Renal cortex interstitium (tissue), 11 donors: Measurements from ENCODE around the gene SDK1. TPM values are rescaled to one million over a fixed set of nuclear protein-coding genes. Genes with fewer than 3 reads are reported as not detected.
A peak's percentile ranks its signal among the peaks of the same experiment; 100 is the strongest.

Experiments
- DNase-seq, 11 donors: peaks; one replicate each; pipeline ENCODE4 v3.0.0-alpha.2; 2013; ENCODE audit warnings: low read depth in 9 of 11, low spot score in 4 of 11; ENCODE audit errors: extremely low read depth in 1 of 11
- polyA plus RNA-seq, 3 donors: library from polyadenylated mRNA; unstranded; fragments of 120-200 nt; gene quantifications; one replicate each; pipeline ENCODE4 v1.2.1, GENCODE V29; 2013; ENCODE audit not compliant: insufficient read length in 3 of 3

SDK1 gene
- polyA plus RNA-seq, 3 donors: 5.9 to 9.1 (median 7.6) TPM

DNA sequence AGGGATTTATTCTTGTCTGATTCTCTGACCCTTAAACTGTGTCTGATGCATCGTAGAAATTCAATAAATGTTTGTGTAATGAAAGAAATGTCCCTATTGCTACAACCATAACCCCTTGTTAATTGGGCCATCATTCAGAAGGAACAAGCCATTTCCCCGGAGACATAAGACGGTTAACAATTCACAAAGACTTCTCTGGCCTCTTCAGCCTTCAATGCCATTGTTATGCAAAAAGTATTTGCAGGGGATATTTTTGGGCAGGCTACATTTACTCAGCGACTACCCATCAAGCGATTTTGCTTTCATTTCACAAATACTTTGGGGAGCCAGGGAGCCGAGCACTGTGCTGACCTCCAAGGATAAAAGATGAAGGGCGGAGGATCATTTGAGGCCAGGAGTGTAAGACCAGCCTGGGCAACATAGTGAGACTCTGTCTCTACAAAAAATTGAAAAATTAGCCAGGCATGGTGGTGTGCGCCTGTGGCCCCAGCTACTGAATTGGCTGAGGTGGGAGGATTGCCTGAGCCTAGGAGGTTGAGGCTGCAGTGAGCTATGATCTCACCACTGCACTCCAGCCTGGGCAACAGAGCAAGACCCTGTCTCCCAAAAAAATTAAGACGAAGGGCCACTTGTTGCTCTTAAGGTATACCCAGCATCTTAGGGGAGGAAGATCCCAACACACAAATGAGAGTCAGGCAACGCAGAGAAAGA, 20.0 kb upstream of the SDK1 start:
- no peak for DNase-seq

DNA sequence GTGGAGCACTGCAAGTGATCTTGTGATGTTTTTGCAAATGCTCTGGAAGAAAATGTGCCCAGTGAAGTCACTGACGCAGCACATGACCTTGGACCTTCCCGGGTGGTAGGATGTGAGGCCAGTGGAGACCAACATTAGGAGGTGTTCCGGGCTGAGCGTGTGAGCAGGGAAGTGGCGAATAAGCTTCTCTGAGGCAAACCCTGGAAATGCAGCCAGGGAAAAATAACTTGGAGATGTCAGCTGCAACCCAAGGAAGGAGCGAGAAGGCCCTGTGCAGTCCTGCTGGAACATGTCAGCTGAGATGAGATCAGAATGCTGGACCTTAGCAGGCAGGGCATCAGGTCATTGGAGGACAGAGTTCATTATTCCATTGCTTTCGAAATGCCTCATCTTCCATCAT, 18.6 kb upstream of the SDK1 start:
- no peak for DNase-seq

DNA sequence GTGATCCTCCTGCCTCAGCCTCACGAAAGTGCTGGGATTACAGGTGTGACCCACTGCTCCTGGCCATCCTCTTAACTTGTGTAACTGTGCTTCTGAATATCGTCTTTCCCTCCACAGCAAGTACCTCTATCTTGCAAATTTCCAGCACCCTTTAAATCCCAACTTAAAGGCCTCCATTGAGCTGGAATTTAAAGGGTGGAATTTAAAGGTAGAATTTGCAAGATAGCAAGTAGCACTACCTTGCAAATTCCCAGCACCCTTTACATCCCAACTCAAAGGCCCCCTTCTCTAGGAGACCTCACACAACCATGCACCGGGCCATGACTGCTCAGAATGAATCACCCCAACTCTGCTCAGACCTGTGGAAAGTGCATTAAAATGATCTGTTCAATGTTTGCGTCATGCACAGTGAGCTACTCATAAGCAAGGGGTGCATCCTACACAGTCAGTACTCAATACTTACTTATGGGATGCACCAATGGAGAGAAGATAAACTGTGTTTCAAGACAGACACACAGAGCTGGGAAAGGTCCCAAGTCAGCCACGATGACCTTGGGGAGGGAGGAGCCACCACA, 17.8 kb upstream of the SDK1 start:
- DNase-seq: no peak

DNA sequence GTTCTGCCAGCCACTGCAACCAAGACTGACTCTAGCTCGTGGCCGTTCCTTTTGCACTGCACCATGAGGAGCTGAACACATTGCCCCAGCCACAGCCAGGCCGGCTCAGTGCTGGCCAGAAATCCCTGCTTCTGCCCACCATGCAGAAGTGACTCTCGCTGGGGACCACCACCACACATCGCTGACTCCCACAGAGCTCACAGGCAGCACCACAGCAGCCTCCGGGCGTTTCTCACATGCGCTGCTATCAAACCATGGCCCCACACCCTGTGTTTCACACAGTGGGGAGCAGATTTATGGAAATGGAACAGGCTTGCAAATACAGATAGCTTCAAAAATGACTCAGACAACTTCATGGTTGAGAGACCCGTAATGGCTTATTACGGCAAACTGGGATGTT, 15.4 kb upstream of the SDK1 start:
- DNase-seq: no peak

DNA sequence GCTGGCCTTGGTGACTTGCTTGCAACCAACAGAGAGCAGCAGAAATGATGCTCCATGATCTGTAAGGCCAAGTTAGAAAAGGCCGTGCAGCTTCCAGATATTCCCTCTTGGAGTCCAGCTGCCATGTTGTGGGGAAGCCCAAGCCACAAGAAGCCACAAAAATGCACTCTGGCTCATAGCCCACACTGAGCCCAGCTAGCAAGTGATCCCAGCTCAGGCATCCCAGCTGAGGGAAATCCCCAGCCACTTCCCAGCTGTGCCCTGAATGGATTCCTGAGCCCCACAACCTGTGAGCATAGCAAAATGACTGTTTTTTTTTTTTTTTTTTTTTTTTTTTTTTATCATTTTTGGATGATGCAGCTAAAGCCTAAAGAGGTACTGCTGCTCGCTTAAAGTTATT, 11.1 kb upstream of the SDK1 start:
- DNase-seq: no peak

DNA sequence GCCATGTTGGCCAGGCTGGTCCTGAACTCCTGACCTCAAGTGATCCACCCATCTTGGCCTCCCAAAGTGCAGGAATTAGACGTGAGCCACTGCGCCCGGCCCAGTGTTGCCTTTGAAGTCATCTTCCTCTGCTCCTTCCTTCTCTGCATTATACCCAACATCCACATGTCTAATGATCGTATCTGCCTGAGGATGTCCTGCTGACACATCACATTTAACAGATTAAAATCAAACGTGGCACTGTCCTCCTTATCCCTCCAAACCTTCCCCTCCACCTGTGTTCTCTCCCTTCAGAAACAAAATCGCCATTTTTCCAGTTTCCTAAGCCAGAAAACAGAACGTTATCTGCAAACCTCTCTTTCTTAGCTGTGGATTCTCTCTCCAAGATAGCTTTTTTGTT, 8.4 kb upstream of the SDK1 start:
- no peak for DNase-seq

DNA sequence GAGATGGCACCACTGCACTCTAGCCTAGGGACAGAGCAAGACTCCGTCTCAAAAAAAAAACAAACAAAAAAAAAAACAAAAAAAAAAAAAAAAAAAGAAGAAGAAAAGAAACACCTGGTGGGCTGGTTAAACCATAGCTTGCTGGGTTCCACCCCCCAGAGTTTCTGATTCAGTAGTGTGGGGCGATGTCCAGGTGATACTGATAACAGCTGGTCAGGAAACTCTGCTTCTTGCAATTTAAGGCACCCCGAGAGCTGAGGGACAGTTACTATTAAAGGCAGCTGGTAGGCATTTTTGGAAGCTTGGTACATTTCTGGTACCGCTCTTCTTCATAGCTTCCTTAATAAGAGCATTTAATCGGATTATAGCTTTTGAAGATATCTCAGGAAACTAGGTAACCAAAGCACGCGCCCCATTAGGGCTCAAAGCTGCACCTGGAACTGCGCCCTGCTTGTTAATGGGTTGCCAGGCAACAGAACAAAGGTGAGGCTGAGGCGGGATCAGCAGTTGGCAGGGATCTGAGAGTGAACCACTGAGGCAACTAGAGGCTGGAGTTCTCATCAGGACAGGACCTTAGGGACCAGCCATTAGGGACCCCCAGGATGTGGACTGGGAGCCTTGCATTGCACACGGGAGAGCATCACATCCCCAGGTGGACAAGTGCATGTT, 6.5 kb upstream of the SDK1 start:
- DNase-seq: no peak

DNA sequence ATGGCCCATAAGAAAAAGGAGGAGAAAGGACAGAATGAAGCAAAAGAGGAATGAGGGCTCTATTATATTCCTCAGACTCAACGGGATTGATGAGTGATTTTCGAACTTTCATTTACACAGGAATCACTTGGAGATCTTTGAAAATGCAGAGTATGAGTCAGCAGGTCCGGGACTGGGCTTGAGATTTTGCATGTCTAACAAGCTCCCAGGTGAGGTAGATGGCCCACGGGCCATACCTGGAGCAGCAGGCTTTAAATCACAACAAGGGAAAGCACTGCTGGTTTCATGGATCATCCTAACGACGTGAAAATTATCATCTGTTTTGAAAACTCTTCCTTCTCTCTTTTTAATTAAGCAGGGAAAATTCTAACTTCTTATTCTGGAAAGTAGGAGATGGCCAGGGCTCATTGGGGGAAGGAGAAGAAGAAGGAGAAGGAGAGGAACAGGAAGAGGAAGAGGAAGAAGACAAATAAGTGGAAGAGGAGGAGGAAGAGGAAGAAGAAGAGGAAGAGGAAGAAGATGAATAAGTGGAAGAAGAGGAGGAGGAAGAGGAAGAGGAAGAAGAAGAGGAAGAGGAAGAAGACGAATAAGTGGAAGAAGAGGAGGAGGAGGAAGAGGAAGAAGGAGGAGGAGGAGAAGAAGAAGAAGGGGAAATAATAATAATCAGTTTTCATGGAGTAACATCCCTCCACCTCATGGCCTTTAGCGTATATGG, 3.8 kb upstream of the SDK1 start:
- DNase-seq: no peak

DNA sequence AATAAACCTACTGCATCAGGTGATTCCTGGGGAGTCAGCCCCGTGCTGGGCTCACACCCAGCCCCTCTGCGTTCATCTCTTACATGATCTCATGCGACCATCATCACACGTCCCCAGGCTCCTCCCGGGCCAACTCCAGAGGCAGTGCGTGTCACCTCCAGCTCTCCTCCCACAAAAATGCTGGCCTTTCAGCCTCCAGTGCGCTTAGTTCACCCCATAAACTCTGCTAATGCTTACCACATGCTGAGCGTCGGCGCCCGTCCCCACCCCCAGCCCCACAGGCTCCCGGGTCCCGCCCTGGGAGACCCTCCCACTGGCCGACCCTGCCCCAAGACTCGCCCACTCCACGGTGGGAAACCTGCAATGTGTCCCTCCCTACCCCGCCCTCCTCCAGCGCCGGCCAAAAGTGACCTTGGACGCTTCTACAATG, 816 bp upstream of the SDK1 start:
- no peak for DNase-seq

DNA sequence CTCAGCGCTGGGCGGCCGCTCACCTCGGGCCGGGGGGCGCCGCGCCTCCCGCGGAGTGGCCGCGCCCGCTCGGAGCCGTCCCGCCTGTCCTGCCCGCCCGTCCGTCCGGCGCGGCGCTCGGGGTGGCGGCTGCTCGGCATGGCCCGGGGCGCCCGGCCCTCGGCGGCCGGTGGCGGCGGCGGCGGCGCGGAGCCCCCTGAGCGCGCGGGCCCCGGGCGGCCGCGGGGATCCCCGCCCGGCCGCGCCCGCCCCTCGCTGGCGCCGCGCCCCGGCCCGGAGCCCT, 338 bp downstream of the SDK1 start:
- DNase-seq: no peak

DNA sequence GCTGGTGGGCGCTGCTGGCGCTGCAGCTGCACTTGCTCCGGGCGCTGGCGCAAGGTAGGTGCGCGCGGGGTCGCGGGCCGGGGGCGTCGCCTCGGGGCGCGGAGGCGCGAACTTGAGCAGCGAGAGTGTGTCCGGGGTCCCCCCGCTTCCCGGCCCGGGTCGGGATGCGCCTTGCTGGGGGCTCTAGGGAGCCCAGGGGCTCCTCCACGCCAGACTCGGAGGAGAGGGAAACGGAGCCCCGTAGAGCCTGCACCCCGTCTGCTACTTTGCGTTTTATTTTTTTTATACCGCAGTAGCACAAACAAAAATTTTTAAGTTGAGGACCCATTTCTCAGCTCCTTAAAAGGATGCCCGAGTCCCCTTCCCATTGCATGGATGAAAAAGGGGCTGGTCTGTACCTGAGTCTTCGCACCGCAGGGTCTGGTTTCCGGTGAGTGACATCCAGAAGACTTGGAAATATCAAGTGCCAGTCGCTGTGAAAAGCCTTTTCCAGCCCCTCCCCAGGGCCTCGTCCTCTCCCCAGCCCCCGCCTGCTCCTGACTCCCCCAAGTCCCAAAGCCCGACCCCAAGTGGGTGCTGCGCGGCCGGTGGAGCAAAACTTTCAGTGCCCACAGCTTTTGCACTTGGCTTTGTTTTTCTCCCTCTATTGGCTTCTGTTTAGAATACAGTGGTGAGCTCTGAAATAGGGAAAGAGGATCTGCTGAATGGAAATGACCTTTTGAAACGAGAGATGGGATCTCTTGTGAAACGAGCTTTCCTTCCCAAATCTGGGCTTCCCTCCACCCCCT, 973 bp downstream of the SDK1 start:
- DNase-seq: peak in 2 of 11 donors; percentile 34 to 49

DNA sequence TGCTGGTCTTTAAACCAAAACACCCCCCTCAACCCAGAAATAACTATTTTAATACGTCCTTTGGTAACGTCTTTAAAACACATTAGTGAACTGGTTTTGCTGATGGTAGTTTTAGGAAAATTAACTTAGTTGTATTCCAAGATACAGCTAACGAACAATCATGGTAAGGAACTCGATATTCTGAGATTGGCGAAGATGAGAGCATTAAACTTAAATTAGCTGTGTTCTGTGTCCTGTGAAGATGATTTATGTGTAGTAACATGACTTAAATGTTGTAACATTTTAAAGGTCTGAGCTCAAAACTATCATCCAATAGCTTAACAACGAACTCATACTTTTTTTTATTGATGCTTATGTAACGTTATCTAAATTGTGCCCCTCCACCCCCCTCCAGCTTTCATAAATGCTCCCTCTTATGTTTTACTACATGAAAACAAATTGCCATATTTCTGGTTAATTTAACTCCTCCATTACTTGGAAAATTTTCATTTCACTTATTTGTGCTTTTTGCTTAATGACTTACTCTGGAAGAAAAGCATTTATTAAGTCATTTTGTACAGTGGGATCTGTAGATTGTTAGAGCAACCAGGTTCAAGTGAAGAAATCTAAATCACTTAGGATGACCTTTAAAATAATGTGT, 1.7 kb downstream of the SDK1 start:
- DNase-seq: no peak

DNA sequence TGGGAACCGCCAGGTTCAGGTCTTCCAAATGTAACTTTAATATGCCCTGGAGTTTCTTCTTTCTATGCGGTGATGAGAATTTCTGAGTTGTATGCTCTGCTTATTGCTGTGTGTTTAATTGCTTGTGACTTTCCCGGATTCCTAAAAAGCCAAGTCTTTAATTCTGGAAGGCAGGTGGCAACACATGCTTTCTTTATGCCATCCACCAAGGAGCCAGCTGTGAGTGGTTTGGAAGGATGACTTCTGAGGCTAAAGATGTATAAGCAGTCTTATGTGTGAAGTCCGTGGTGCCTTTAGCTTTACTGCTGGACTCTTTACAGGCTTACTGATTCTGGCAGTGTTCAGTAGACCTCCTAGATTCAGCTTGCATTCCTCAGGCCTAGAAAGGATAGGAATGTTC, 3.1 kb downstream of the SDK1 start:
- no peak for DNase-seq

DNA sequence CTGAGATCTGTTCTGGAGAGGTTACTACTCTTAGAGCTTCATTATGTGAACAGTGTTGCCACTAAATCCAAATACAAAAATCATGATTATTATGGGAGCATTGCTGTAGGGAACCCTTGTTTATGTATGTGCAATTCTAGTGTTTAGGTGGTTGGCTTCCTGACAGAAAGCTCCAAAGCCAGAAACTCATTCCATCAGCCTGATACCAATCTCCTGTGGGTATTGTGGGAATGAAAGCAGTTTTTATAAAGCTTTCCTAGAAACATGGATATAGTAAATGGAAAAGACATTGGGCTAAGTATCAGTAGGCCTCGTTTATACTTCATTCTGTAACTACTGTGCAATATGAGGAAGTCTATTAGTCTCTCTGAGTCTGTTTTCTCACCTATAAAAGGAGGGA, 6.4 kb downstream of the SDK1 start:
- DNase-seq: no peak

DNA sequence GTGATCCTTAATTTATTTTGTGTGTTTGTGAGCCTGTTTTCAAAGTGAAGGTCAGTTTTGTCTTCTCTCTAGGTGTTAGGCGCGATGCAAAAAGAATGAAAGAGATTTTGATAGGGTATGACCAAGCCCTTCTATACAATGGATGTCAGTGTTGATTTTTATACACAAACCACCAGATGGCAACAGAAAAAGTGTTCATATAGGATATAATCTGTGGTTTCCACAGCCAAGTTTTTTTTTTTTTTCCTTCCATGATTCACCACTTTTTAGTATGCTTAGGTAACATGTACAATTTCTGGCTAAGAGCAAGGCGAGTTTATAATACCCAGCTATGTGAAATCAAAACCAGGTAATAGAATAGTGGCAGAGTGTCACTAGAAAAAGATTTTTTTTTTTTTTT, 8.1 kb downstream of the SDK1 start:
- DNase-seq: no peak

DNA sequence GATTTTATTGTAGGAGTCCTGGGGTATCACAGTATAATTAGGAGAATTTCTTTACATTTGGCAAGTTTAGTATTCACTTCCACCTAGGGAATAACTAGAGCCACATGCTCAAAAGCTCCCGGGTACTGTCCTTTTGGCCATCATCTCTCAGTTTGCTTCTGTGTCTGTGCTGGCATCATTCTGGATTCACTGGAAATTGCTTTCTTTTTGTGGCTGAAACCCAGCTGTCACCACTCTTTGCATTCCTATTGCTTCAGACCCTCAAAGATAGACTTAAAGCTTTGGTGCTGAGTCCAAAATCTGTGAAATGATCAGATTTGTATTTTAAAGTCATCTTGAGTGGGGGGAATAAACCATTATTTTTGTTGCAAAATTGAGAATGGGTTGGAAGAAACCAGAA, 8.9 kb downstream of the SDK1 start:
- no peak for DNase-seq

DNA sequence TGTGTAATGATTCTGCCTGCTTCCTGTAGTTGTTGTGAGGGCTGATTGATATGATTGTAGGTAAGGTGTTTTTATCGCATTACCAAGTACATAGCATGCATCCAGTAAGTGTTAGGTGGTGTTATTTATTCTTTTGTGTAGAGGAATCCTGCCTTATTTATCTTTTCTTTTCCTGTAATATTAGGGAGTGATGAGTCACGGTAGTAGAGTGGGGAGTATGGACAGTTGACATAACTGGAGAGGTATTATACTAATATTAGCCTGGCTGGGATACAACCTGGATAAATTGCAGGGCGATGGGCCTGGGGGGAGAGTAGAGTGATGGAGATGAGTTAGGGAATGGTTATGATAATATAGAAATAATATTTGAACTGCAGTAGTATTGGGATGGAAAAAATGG, 9.8 kb downstream of the SDK1 start:
- DNase-seq: no peak

DNA sequence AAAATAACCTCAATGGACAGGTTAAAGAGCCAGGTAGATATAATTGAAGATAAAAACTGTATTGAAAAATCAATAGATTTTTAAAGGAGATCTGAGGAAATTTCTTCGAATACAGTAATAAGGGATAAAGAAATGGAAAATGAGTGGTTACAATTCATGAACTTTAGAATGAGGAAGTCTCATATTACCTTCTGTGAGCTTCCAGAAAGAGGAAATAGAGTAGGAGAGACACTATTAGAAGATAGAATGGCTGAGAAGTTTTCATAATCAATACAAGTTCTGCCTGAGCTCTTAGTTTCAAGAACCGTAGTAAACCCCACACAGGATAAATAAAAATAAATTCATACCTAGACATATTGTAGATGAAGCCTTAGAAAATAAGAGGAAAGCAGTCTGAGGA, 11.5 kb downstream of the SDK1 start:
- DNase-seq: no peak

DNA sequence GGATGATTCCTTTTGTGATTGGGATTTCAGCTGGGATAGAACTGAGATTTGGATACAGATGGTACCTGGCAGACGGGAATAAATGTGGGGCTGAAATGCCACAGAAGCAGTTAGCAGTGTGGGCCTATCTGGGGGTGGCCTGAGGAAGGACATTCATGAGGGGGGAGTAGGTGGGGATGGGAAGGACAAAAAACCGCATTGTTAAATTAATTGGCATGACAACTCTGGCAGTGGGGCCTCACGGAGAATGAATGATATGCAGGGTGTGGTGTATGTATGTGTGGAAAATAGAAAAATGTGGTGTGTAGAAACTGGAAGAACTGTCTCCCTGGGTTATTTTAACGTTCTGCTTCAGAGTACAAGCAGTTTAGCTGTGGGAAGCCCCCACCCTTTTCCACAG, 17.8 kb downstream of the SDK1 start:
- DNase-seq: no peak
